ENCODE results near the gene TMCO2.

GRCh38 chr1:40300651-40301050 lies 52.9 kb downstream of the TMCO2 start:
- no peak for TF ChIP-seq EZH2 (IDR thresholded peaks at IDR 0.05; ENCODE audit: borderline replicate concordance, low read length)
- no peak for TF ChIP-seq CTCF (conservative IDR thresholded peaks at IDR 0.05 in 1 of 2, IDR thresholded peaks at IDR 0.05 in 1 of 2; ENCODE audit: extremely low read depth in 1 of 2, insufficient read depth in 1 of 2, low read depth in 1 of 2, low read length in 2 of 2)

Data from mammary epithelial cell (primary cell).